Fibroblast of villous mesenchyme (primary cell): ENCODE measurements around the gene SCN5A. TPM values are rescaled to one million over a fixed set of nuclear protein-coding genes. Genes with fewer than 3 reads are reported as not detected.

Experiments
- DNase-seq: peaks from one replicate; pipeline ENCODE4 v3.0.0-alpha.2; 2010; ENCODE audit warnings: low read depth
- H3K4me3 ChIP-seq: 2 replicates; pipeline ENCODE4 v1.5.1; 2011; ENCODE audit warnings: low read depth, mild to moderate bottlenecking, low read length
- total RNA-seq: library from RNA; depleted of rRNA; stranded (reverse); fragments of >200 nt; gene quantifications from 2 replicates; pipeline ENCODE4 v1.2.3, GENCODE V29; 2012
- TF ChIP-seq, protein P1 (sequence below): IDR thresholded peaks from 2 replicates; pipeline ENCODE4 v1.5.1; 2012; ENCODE audit warnings: low read depth, mild to moderate bottlenecking, low read length; ENCODE audit not compliant: insufficient read depth

SCN5A gene
- total RNA-seq, 1 donor, result 0.43 TPM

DNA sequence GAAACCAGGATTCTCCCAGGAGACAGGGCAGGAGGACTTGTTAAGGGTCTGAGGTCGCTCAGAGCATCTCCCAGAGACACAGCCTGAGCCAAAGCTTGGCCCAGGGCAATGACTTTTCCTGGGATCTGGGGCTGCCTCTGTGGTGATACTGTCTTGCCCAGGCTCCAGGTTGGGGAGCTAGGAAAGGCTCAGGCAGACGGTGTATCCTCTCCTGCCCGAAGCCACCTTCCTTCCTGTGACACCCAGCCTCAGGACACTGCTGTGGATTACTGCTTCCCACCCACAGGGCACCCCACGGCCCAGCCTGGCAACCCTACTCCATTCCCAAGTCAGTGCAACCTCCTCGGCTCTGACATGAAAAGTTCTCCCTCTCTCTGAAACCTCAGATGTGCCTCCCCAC is 31.9 kb downstream of the SCN5A start:
- no peak overlapping the region for H3K4me3 ChIP-seq
- TF ChIP-seq, protein P1, sequence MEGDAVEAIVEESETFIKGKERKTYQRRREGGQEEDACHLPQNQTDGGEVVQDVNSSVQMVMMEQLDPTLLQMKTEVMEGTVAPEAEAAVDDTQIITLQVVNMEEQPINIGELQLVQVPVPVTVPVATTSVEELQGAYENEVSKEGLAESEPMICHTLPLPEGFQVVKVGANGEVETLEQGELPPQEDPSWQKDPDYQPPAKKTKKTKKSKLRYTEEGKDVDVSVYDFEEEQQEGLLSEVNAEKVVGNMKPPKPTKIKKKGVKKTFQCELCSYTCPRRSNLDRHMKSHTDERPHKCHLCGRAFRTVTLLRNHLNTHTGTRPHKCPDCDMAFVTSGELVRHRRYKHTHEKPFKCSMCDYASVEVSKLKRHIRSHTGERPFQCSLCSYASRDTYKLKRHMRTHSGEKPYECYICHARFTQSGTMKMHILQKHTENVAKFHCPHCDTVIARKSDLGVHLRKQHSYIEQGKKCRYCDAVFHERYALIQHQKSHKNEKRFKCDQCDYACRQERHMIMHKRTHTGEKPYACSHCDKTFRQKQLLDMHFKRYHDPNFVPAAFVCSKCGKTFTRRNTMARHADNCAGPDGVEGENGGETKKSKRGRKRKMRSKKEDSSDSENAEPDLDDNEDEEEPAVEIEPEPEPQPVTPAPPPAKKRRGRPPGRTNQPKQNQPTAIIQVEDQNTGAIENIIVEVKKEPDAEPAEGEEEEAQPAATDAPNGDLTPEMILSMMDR, result no peak
- no peak for DNase-seq

DNA sequence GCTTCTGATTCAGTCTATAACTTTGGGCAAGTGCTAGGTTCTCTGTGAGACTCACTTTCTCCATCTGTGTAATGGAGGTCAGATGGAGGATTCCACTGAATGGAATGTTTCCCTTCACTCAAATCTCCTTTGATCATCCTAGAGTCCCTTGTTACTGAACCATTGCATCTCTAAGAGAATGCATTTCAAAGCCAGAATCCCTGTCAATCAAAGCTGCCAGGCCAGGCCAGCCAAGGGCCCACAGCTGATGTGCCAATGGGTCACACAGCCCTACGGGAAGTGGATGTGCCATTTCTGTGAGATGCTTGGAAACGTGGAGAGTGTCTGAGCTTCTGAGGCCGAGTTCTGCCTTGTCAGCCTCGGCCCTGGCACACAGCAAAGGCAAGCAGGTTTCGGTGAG is 32.4 kb downstream of the SCN5A start:
- TF ChIP-seq, protein P1, result no peak
- H3K4me3 ChIP-seq, result no peak overlapping the region

DNA sequence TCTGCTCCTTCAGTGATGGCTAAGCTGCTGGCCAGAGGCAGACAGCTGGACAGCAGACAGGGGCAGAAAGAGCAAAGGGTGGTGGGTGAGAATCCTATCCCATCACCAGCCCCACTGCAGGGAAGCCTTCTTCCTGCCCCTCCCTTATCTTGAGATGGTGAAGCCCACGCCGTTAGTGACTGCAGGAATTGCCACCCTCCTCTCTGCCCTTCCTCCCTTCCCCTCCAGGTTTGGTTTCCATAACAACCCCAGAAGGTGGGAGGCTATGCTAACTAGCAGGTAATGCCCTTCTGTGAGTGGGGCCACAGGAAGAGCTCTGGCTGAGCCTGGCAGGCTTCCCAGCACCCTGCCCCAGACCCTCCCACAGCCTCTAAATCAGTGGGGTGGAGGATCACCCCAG is 32.8 kb downstream of the SCN5A start:
- no peak overlapping the region for H3K4me3 ChIP-seq
- no peak for DNase-seq
- TF ChIP-seq, protein P1, result no peak

More for the DNA sequence above, 32.4 kb downstream of the SCN5A start:
- no peak for DNase-seq

DNA sequence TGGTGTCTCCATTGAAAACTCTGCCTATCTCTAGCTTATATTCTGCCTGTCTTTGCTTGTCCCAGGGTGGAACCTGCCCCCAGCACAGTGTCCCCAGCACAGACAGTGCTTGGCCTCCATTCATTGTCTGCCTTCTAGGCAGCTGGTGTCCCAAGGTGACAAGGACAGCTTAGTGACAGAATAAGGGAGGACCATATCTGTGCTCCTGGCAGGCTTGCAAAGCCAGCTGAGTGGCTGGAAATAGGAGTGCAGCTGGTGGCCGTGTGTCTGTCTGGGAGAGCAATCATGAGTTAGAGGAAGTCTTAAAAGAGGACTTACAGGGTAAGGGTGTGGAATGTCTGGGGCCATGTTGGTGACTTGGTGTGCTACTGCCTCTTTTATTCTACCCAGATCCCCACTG is 33.4 kb downstream of the SCN5A start:
- DNase-seq, result no peak
- TF ChIP-seq, protein P1, result no peak
- H3K4me3 ChIP-seq, result no peak overlapping the region

DNA sequence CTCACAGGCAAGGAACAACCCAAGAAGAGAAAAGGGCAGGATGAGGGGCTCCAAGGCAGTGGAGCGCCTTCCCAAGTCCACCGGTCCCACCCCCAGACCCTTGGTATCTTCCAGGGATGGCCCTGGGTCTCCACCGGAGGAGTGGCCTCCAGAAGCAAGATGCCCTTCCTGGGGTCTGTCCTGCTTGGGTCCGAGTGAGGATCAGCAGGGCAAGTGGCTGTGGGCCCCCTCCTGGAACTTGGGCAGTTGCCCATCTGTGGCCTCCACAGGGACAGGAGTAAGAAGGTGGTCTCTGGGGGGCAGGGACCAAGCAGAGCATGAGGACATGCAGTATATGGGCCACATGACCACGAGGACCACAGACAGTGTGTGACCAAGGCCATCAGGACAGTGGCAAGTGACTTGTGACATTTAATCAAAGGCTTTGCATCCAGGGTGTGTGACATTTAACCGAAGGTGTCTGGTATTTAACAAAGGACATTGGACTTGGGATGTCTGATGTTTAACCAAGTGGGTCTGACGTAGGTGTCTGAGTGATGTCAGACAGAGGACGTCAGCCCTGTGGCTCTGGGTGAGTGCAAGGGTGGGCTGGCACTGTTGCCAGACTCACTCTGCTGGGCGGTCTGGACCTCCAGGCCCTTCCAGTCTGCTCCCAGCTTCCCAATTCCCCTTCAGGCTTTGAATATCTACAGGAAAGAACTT is 34.7 kb downstream of the SCN5A start:
- H3K4me3 ChIP-seq, result no peak overlapping the region
- TF ChIP-seq, protein P1, result no peak
- DNase-seq, result no peak

DNA sequence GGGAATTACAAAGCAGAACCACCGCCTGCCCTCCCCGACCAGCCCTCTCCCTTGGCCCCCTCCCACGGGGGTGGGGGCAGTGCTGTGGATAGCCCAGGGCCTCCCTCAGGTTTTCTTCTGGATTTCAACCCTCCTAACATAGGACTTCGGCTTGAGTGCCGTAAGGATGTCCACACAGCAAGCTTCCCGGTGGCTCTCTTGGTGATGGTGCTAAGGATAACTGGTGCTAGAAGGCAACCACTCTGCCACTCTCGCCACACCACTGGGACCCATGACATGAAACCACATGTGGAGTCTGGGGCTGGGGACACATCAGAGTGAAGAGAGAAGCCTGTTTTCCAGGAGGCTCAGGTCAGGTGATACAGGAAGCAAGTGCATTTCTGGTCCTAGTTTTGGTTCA is 35.4 kb downstream of the SCN5A start:
- H3K4me3 ChIP-seq, result no peak overlapping the region
- no peak for DNase-seq
- TF ChIP-seq, protein P1, result no peak

DNA sequence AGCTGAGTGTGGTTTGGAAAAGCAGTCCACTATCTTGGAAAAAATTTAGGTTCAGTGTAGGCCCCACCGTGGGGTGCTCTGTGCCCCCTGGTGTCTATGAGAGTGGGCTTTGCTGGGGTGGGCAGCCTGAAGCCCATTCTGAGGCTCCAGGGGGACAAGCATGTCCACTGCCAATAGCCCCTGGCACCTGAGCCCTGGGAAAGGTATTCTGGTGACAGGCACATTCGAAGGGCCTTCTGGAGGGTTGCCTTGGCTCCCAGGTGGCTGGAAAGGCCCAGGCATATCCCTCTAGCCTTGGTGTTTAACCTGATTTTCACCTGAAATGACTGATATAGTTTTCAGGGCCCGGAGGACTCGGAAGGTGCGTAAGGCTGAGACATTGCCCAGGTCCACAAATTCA is 36.1 kb downstream of the SCN5A start:
- DNase-seq, result no peak
- no peak overlapping the region for H3K4me3 ChIP-seq
- TF ChIP-seq, protein P1, result no peak
